OCI-LY3 (cell line): Measurements from ENCODE around the gene TEDC2.

Source experiments
- CTCF ChIP-seq: fragments of 200-600, 300-600 bp; sonication (generic); IDR thresholded peaks from 2 replicates; pipeline ENCODE4 v1.5.1; 2014; ENCODE audit warnings: antibody characterized with exemption, low read length, low read depth
- EZH2phosphoT487 ChIP-seq: fragments of 200-600 bp; shearing (Covaris generic); IDR thresholded peaks from 2 replicates; pipeline ENCODE4 v1.6.1; 2018; ENCODE audit warnings: antibody characterized with exemption, mixed run types, low read depth

- TF ChIP-seq CTCF: no peak
- no peak for TF ChIP-seq EZH2phosphoT487
Measured at GRCh38 chr16:2460916-2461315, 1.0 kb downstream of the TEDC2 start.
